Measurements from ENCODE around the gene HDAC4. TPM values are rescaled to one million over a fixed set of nuclear protein-coding genes. Genes with fewer than 3 reads are reported as not detected.

Gene HDAC4
- total RNA-seq, 1 experiment from 2014 or later: 61.5 TPM

- ChIA-PET CTCF (no interaction called here), POLR2A (ENCODE audit: unreplicated experiment) (no interaction called here)
- Histone ChIP-seq H3F3A (ENCODE audit: insufficient read depth, low read depth) (no peaks in the 10 kb centered on the region), H3K9me2 (ENCODE audit: insufficient read depth) (no peaks in the 10 kb centered on the region), H3K27me3 (ENCODE audit: insufficient read depth, low read depth) (peaks cover 46% of the 10 kb centered on the region), H3K9me3 (ENCODE audit: insufficient read depth, low read depth) (no peaks in the 10 kb centered on the region), H3K4me3 (no peak overlapping the region), H4K20me1 (ENCODE audit: insufficient read depth) (no peaks in the 10 kb centered on the region), H3K4me2 (no peak overlapping the region), H3K79me2 (ENCODE audit: low read depth) (no peaks in the 10 kb centered on the region), H2AFZ (no peak overlapping the region), H3K36me3 (ENCODE audit: low read depth) (no peaks in the 10 kb centered on the region), H3K4me1 (replicated peaks; ENCODE audit: insufficient read depth) (no peaks in the 10 kb centered on the region), H3K27ac (no peak overlapping the region)
- no TSS peak for BruUV-seq (replicated peaks)
- intact Hi-C loops (cut with micrococcal nuclease; ENCODE audit: unreplicated experiment): no loop called here
- TF ChIP-seq EZH2 (IDR thresholded peaks at IDR 0.05; ENCODE audit: low read depth): no peak
- TF ChIP-seq, protein P1, sequence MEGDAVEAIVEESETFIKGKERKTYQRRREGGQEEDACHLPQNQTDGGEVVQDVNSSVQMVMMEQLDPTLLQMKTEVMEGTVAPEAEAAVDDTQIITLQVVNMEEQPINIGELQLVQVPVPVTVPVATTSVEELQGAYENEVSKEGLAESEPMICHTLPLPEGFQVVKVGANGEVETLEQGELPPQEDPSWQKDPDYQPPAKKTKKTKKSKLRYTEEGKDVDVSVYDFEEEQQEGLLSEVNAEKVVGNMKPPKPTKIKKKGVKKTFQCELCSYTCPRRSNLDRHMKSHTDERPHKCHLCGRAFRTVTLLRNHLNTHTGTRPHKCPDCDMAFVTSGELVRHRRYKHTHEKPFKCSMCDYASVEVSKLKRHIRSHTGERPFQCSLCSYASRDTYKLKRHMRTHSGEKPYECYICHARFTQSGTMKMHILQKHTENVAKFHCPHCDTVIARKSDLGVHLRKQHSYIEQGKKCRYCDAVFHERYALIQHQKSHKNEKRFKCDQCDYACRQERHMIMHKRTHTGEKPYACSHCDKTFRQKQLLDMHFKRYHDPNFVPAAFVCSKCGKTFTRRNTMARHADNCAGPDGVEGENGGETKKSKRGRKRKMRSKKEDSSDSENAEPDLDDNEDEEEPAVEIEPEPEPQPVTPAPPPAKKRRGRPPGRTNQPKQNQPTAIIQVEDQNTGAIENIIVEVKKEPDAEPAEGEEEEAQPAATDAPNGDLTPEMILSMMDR (conservative IDR thresholded peaks at IDR 0.05): no peak
- DNase-seq: no peak
These were observed 356.5 kb downstream of the HDAC4 start for GRCh38 chr2:239044336-239044735.

- Histone ChIP-seq H2AFZ (no peak overlapping the region), H3K79me2 (ENCODE audit: low read depth) (no peaks in the 10 kb centered on the region), H3K9me2 (ENCODE audit: insufficient read depth) (no peaks in the 10 kb centered on the region), H3K4me1 (replicated peaks; ENCODE audit: insufficient read depth) (no peaks in the 10 kb centered on the region), H3K27me3 (ENCODE audit: insufficient read depth, low read depth) (peaks cover 56% of the 10 kb centered on the region), H4K20me1 (ENCODE audit: insufficient read depth) (no peaks in the 10 kb centered on the region), H3K4me2 (no peak overlapping the region), H3K9me3 (ENCODE audit: insufficient read depth, low read depth) (no peaks in the 10 kb centered on the region), H3F3A (ENCODE audit: insufficient read depth, low read depth) (no peaks in the 10 kb centered on the region), H3K36me3 (ENCODE audit: low read depth) (no peaks in the 10 kb centered on the region), H3K27ac (no peak overlapping the region), H3K4me3 (no peak overlapping the region)
- no peak for DNase-seq
- ChIA-PET POLR2A (ENCODE audit: unreplicated experiment) (no interaction called here), CTCF (no interaction called here)
- intact Hi-C loops (cut with micrococcal nuclease; ENCODE audit: unreplicated experiment): no loop called here
- BruUV-seq (replicated peaks): no TSS peak
- TF ChIP-seq, protein P1 (conservative IDR thresholded peaks at IDR 0.05): no peak
- no peak for TF ChIP-seq EZH2 (IDR thresholded peaks at IDR 0.05; ENCODE audit: low read depth)
These were observed 357.5 kb downstream of the HDAC4 start for GRCh38 chr2:239043326-239043725.

GRCh38 chr2:239042551-239043320, 358.1 kb downstream of the HDAC4 start:
- Histone ChIP-seq H3K4me2 (no peak overlapping the region), H3K4me1 (replicated peaks; ENCODE audit: insufficient read depth) (no peaks in the 10 kb centered on the region), H3K4me3 (no peak overlapping the region), H2AFZ (no peak overlapping the region), H4K20me1 (ENCODE audit: insufficient read depth) (no peaks in the 10 kb centered on the region), H3F3A (ENCODE audit: insufficient read depth, low read depth) (no peaks in the 10 kb centered on the region), H3K9me2 (ENCODE audit: insufficient read depth) (no peaks in the 10 kb centered on the region), H3K9me3 (ENCODE audit: insufficient read depth, low read depth) (no peaks in the 10 kb centered on the region), H3K79me2 (ENCODE audit: low read depth) (no peaks in the 10 kb centered on the region), H3K27me3 (ENCODE audit: insufficient read depth, low read depth) (peaks cover 56% of the 10 kb centered on the region), H3K36me3 (ENCODE audit: low read depth) (no peaks in the 10 kb centered on the region), H3K27ac (no peak overlapping the region)
- no peak for DNase-seq
- no peak for TF ChIP-seq EZH2 (IDR thresholded peaks at IDR 0.05; ENCODE audit: low read depth)
- TF ChIP-seq, protein P1 (conservative IDR thresholded peaks at IDR 0.05): no peak
- BruUV-seq (replicated peaks): no TSS peak
- ChIA-PET CTCF (no interaction called here), POLR2A (ENCODE audit: unreplicated experiment) (no interaction called here)
- intact Hi-C loops (cut with micrococcal nuclease; ENCODE audit: unreplicated experiment): no loop called here
